Stimulated activated CD4-positive, alpha-beta T cell treated with anti-CD3 and anti-CD28 coated beads, Interleukin-1b, Interleukin-23, amount 100 ng/mL, for 24 hours (primary cell): ENCODE data around the gene SPZ1.
"Not testable (repeated sequence)": the region's sequence is repeated elsewhere in the genome, so short reads cannot be mapped to it uniquely, and the experiment has no call there.

Experiments
- DNase-seq, 4 experiments: peaks; one replicate each; pipeline ENCODE4 v3.0.0-alpha.2; 2020; ENCODE audit warnings: low read depth in 4 of 4, low spot score in 1 of 4

Gene SPZ1, protein sequence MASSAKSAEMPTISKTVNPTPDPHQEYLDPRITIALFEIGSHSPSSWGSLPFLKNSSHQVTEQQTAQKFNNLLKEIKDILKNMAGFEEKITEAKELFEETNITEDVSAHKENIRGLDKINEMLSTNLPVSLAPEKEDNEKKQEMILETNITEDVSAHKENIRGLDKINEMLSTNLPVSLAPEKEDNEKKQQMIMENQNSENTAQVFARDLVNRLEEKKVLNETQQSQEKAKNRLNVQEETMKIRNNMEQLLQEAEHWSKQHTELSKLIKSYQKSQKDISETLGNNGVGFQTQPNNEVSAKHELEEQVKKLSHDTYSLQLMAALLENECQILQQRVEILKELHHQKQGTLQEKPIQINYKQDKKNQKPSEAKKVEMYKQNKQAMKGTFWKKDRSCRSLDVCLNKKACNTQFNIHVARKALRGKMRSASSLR

DNA sequence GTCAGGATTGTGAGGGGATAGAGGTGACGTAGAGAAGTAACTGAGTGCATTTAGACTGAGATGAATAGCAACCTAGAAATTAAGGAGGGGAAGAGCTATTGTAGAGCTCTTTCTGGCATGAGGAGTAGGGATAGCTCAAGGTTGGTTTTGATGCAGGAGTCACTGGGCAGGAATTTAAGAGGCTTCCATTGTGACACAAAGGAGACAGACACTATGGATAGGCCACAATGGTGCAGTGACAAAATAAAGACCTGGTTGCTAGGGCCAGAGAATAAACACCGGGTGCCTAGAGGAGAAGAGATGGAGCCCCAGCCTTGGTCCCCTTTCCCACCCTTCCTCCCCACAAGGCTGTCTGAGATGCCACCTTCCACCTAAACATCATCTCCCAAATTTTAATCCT, at the start of gene SPZ1:
Gene SPZ1, plus strand, starts transcription at position 301 of the 400 bp plus-strand sequence. CDS start 214 bp downstream, outside the sequence.
- DNase-seq: no peak

DNA sequence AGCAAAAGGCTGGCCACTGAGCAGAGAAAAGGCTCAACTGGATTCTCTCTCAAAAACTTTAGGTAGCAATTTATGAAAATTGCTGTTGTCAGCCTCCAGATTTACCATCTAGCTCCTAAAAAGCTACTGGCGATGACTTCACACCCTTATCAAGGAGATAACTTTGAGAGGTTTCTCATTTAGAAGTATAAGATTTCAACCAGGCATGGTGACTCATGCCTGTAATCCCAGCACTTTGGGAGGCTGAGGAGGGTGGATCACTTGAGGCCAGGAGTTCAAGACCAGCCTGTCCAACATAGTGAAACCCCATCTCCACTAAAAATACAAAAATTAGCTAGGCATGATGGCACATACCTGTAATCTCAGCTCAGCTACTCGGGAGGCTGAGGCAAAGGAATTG, 49.3 kb upstream of the SPZ1 start:
- DNase-seq: not testable (repeated sequence)

DNA sequence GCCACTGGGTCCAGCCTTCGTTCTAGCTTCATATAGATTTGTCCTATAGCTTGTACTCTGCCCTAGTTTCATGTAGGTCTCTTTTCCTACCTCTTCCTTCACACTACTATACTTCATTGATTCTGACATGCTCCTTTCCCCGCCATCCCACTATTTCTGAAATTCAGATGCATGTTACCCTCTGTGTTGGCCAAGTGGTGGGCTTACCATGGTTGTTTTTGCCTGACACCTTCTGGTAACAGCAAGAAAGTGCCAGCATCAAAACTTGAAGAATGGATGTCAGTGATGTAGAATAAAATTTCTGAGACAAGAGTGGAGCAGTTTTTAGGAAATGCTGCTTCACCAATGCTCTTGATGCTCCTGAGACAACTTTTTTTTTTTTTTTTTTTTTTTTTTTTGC, 44.5 kb upstream of the SPZ1 start:
- DNase-seq: no peak

DNA sequence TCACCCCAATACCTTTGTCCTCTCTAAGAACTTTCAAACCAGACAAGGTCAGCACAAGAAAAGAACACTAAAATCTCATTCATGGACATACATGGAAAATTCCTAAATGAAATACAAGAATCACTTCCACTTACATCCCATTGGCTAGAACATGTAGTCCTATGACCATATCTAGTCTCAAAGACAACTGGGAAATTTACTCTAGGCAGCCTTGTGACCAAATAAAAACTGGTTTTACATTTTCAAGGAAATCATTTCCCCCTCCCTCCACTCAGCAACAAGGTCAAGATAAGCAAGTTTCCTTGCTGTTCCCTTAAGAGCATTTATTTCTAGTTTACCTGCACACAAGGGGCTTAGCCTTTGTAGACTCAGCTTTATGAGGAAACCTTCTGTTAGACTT, 43.6 kb upstream of the SPZ1 start:
- DNase-seq: no peak

DNA sequence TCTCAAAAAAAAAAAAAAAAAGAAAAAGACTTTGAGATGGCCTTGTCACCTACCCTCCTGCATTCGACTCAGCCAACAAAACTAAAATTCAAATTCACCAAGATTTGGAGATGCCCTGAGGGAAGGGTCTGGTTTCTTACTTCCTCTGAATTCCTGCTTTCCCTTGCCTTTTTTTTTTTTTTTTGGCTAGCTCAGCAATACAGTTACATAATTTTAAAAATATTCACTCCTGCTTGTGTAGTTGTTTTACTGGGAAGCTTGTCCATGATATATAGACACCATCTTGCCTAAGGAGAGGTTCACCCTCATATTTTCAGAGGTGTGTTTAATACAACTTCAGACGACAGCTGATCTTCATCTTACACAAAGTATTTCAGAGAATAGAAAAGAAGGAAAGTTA, 42.6 kb upstream of the SPZ1 start:
- no peak for DNase-seq

DNA sequence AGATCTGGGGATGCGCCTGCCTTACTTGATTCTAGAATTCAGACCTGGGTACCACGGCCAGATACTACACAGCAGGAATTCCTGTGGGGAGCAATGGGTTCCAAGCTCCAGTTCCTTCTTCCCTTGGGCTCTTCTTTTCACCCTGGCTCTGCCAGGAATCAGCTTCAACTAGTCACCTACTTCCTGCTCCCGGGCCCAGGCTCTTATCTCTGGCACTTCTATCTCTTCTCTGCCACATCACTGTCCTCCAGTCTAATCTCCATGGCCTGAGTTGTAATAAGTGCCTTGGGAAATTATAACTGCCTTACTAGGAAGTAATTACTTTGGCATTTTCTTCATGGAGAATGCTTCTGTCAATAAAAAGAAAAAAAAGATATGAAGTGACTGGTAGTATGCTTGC, 37.7 kb upstream of the SPZ1 start:
- DNase-seq: no peak

DNA sequence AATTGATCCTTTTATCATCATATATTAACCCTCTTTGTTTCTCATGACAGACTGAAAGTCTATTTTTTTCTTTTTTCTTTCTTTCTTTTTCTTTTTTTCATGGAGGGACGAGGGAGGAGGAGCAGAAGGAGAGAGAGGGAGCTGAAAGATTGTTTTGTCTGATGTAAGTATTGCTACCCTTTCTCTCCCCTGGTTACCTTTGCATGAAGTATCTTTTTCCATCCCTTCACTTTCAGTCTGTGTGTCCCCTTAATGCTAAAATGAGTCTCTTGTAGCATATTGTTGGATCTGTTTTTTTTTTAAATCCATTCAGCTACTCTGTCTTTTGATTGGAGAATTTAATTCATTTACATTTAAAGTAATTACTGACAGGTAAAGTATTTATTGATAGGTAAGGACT, 36.4 kb upstream of the SPZ1 start:
- DNase-seq: no peak

DNA sequence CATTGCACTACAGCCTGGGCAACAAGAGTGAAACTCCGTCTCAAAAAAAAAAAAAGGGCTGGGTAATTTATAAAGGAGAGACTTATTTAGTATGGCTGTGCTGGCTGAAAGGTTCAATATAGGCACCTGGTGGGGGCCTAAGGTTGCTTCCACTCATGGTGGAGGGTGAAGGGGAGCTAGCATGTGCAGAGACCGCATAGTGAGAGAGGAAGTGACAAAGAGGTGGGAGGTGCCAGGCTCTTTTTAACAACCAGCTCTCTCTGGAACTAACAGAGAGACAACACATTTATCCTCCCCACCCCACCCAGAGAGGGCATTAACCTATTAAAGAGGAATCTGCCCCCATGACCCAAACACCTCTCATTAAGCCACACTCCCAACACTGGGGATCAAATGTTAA, 35.1 kb upstream of the SPZ1 start:
- DNase-seq: no peak

DNA sequence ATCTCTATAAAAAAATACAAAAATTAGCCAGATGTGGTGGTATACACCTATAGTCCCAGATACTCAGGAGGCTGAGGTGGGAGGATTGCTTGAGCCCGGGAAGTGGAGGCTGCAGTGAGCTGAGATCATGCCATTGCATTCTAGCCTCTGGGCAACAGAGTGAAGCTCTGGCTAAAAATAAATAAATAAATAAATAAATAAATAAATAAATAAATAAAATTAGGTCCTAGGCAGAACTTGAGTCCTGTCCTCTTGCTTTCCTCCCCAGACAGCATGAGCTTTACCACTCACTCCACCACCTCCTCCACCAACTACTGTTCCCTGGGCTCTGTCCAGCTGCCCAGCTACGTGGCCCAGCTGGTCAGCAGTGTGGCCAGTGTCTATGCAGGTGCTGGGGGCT, 31.6 kb upstream of the SPZ1 start:
- no peak for DNase-seq

DNA sequence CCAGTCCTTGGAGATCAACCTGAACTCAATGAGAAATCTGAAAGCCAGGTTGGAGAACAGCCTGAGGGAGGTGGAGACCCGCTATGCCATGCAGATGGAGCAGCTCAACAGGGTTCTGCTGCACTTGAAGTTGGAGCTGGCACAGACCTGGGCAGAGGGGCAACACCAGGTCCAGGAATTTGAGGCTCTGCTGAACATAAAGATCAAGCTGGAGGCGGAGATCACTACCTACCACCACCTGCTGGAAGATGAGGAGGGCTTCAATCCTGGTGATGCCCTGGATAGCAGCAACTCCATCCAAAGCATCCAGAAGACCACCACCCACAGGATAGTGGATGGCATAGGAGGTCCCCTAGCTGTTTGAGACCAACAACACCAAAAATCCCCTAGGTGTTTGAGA, 30.5 kb upstream of the SPZ1 start:
- no peak for DNase-seq

DNA sequence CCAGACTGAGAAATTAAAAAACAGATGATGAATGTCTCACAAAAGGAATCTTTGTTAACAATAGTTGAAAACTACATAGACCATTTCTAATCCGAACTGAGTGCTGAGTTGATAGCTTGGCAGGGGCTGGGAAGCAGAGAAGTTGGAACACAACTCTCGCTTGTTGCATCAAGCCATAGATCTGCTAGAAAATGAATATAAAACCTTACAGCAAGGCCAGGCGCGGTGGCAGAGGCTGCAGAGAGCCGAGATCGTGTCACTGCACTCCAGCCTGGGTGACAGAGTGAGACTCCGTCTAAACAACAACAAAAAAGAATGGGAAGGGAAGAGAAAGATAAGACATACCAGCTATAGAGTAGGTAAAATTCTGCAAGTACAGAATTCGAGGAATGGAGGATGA, 28.0 kb upstream of the SPZ1 start:
- DNase-seq: no peak

DNA sequence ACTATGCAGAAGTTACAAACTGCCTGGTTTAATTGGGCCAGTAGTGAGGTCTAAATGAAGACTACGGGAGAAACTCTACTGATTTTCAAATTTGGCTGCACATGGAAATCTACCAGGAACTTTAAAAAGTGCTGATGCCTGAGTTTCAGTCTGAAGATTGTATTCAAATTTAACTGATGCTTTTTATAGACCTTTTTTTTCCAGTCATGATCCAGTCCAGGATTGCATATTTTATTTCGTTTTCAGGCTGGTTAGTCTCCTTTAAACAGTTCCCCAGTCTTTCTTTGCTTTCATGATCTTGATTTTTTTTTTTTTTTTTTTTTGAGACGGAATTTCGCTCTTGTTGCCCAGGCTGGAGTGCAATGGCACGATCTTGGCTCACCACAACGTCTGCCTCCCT, 23.7 kb upstream of the SPZ1 start:
- DNase-seq: no peak

DNA sequence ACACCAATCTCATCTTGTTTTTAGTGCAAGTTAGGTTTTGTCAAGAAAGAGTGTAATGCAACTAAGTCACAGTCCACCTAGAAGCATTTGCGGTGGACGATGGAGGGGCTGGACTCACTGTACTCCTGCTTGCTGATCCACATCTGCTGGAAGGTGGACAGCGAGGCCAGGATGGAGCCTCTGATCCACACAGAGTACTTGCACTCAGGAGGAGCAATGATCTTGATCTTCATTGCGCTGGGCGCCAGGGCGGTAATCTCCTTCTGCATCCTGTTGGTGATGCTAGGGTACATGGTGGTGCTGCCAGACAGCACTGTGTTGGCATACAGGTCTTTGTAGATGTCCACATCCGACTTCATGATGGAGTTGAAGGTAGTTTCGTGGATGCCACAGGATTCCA, 20.2 kb upstream of the SPZ1 start:
- no peak for DNase-seq

DNA sequence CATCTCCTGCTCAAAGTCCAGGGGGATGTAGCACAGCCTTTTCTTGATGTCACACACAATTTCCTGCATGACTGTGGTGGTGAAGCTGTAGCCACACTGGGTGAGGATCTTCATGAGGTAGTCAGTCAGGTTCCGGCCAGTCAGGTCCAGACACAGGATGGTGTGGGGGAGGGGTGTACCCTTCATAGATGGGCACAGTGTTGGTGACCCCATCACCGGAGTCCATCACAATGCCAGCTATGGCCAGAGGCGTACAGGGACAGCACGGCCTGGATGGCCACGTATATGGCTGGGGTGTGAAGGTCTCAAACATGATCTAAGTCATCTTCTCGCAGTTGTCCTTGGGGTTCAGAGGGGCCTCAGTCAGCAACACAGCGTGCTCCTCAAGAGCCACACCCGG, 19.7 kb upstream of the SPZ1 start:
- no peak for DNase-seq

DNA sequence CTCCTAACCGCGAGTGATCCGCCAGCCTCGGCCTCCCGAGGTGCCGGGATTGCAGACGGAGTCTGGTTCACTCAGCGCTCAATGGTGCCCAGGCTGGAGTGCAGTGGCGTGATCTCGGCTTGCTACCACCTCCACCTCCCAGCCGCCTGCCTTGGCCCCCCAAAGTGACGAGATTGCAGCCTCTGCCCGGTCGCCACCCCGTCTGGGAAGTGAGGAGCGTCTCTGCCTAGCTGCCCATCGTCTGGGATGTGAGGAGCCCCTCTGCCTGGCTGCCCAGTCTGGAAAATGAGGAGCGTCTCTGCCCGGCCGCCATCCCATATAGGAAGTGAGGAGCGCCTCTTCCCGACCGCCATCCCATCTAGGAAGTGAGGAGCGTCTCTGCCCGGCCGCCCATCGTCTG, 19.0 kb upstream of the SPZ1 start:
- not testable (repeated sequence) for DNase-seq

DNA sequence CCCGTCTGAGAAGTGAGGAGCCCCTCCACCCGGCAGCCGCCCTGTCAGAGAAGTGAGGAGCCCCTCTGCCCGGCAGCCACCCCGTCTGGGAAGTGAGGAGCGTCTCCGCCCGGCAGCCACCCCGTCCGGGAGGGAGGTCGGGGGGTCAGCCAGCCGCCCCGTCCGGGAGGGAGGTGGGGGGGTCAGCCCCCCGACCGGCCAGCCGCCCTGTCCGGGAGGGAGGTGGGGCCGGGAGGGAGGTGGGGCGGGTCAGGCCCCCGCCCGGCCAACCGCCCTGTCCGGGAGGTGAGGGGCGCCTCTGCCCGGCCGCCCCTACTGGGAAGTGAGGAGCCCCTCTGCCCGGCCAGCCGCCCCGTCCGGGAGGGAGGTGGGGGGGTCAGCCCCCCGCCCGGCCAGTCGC, 18.5 kb upstream of the SPZ1 start:
- not testable (repeated sequence) for DNase-seq

DNA sequence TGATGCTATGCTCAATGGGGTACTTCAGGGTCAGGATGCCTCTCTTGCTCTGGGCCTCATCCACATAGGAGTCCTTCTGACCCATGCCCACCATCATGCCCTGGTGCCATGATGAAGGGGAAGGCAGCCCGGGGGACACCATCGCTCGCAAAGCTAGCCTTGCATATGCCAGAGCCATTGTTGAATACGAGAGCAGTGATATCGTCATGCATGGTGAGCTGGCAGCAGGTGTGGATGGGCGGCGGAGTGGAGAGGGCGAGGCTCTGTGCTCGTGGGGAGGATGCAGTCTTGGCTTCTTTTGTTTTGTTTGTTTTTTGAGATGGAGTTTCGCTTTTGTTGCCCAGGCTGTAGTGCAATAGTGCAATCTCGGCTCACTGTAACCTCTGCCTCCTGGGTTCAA, 17.2 kb upstream of the SPZ1 start:
- no peak for DNase-seq

DNA sequence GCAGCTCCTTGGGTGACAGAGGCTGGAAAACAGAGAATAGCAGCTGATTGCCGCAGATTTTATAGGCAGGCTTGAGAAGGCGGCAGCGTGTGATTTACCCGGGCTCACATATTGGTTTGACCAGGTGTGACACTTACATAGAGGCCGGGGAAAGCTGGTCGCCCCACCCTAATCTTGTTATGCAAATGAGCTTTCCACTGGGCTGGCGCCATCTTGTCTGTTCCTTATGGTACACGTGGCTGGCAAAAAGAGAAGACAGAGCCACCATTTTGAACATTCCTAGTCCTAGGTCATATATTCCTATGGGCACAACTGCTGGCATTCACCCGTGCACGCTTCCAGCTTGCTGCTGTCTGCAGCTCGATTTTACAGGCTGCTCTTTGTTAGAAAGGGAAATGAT, 11.3 kb upstream of the SPZ1 start:
- no peak for DNase-seq

DNA sequence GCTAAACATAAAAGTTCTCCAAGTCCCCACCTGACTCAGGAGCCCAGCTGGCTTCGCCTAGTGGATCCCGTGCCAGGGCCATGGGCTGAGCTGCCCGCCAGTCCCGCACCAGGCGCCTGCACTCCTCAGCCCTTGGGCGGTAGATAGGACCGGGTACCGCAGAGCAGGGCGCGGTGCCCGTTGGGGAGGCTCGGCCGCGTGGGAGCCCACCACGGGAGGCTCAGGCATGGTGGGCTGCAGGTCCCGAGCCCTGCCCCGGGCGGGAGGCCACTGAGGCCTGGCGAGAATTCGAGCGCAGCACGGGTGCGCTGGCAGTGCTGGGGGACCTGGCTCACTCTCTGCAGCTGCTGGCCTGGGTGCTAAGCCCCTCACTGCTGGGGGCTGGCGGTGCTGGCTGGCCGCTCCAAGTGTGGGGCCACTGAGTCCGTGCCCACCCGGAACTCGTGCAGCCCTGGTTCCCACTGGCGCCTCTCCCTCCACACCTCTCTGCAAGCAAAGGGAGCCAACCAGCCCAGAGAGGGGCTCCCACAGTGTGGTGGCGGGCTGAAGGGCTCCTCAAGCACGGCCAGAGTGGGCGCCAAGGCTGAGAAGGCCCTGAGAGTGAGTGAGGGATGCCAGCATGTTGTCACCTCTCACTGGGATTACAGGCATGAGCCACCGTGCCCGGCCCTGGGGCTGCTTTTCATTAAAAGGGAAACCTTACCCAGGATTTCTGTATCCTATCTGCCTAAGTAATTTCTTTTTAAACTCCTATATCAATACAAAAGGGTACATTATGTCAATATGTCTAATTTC, 9.7 kb upstream of the SPZ1 start:
- no peak for DNase-seq

DNA sequence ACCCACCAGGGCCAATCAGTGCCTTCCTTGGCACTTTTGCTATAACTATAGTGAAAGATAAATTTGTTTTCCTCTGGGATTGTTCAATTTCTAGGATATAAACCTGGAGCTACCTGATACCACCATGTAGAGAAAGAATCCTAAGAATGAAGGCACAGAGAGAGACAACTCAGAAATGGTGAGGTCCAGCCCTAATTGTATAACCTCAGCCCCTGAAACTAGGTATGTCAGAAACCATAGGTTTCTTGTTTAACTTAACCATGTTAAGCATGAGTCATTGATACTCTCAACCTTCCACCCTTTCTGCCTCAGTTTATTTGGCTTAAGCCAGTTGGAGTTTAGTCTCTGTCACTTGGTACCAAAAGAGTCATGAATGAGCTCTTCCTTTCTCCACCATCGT, 4.6 kb upstream of the SPZ1 start:
- no peak for DNase-seq

DNA sequence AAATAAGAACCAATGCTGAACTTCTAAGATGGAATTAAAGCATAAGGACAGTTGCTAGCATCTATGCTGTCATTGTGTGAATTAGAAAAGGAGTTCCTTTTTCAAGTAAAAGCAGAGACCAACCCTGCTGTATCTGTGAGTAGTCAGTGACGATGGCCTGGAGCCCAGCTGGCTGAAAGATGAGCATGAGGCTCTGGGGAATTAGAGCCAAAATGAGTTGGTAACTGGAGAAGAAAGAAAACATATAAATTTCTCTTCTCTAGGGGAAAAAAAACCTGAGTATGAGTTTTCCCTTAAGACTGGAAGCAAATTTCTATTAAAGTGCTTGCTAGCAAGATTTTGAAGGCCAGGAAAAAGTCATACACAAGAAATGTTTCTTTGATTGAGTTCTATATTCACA, 1.6 kb upstream of the SPZ1 start:
- no peak for DNase-seq

DNA sequence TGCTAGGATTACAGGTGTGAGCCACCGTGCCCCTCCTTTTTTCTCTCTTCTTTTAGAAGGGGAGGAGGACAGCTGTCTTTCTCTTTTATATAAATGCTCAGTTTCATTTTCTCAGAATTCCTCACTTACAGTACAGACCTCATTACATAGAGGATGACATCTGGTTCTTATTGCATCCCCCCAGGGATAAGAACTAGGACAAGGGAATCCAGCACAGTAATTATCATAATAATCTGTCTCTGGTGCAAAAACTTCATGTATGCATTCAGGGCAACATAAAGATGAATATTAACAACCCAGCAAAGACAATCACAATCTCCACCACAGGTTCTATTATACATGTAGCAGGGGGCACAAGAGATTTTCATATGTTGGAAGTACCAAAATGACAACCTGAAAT, 5.1 kb downstream of the SPZ1 start:
- no peak for DNase-seq

DNA sequence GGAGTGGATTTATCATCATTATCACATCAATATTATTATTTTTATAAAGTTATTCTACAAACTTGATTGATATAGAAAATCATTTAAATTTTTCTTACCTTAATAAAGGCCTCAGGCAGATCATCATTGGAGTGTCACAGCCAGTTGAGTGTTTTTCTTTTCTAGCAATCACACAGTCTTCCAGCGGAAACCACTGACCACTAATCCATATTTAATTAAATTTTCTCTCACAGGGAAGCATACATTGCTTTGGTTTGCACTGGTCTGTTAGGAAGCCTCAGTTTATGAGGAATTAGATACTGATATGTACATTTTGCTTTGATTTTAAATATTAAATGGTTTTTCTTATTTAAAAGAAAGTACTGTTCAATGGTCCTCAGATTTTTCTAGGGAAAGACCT, 6.7 kb downstream of the SPZ1 start:
- no peak for DNase-seq
